ENCODE data around the gene KIF16B.

DNA sequence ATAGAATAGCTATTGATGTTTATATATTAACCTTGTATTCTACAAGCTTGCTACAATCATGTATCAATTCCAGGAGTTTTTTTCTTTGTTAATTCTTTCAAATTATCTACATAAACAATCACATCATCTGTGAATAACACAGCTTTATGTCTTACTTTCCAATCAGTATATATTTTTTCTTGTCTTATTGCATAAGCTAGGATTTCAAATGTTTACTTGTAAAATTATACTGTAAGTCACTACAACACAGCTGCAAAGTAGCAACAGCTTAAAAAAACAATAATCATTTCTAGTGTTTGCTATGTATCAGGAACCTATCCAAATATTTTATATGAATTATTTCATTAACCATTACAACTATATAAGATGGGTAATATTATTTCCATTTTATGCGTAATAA lies 270.4 kb downstream of the KIF16B start:
- TF ChIP-seq CTCF (IDR thresholded peaks at IDR 0.05), result no peak
- no peak for TF ChIP-seq ZFX (IDR thresholded peaks at IDR 0.05; ENCODE audit: borderline replicate concordance)
